CD4-positive, alpha-beta T cell (primary cell): ENCODE data around the gene ZNF831. TPM values are rescaled to one million over a fixed set of nuclear protein-coding genes. Genes with fewer than 3 reads are reported as not detected.

Source experiments
- ATAC-seq: fragments of 200-7000 bp; cut with Tn5 transposase; one replicate; pipeline ENCODE4 v1.10.0; 2022; ENCODE audit warnings: mild to moderate bottlenecking; ENCODE audit not compliant: poor library complexity
- CTCF ChIA-PET: fragments of 350-600 bp; sonication (Branson Sonifier 250); formaldehyde crosslinking; loops from one replicate; lab custom pipeline; 2021; ENCODE audit warnings: antibody characterized with exemption, inconsistent platforms; lab: Charles Lee
- POLR2A ChIA-PET: fragments of 350-600 bp; sonication (Branson Sonifier 250); formaldehyde crosslinking; loops from one replicate; lab custom pipeline; 2021; ENCODE audit warnings: antibody characterized with exemption, inconsistent platforms; lab: Charles Lee
- DNase-seq, 14 experiments: peaks; one replicate each; pipeline ENCODE4 v3.0.0-alpha.2; 2013 to 2020; ENCODE audit warnings: mixed read lengths in 2 of 14
- H3K27ac ChIP-seq, 2 donors: one replicate each; pipeline versions ENCODE4 v1.5.1 to v1.7.0; 2013; ENCODE audit warnings: low read length in 2 of 2, low read depth in 1 of 2, mild to moderate bottlenecking in 1 of 2
- H3K27me3 ChIP-seq, 2 experiments: 1 replicate in 1 of 2; 2 replicates in 1 of 2; pipeline versions ENCODE4 v1.6.1 to v1.7.0; 2013; ENCODE audit warnings: low read length in 2 of 2, control low read depth in 1 of 2, mild to moderate bottlenecking in 1 of 2, moderate library complexity in 1 of 2; ENCODE audit not compliant: insufficient read depth in 2 of 2, control insufficient read depth in 1 of 2
- H3K36me3 ChIP-seq: one replicate; pipeline ENCODE4 v1.6.1; 2013; ENCODE audit warnings: low read length, control low read depth; ENCODE audit not compliant: insufficient read depth
- H3K4me1 ChIP-seq: one replicate; pipeline ENCODE4 v1.6.1; 2013; ENCODE audit warnings: low read length, control low read depth; ENCODE audit not compliant: insufficient read depth
- H3K4me3 ChIP-seq: one replicate; pipeline ENCODE4 v1.5.1; 2013; ENCODE audit warnings: mild to moderate bottlenecking, low read length, moderate library complexity
- H3K9me3 ChIP-seq, 2 experiments: 1 replicate in 1 of 2; 2 replicates in 1 of 2; pipeline versions ENCODE4 v1.6.1 to v1.7.0; 2013; ENCODE audit warnings: low read length in 2 of 2, mild to moderate bottlenecking in 2 of 2, control low read depth in 1 of 2, moderate library complexity in 1 of 2; ENCODE audit not compliant: control insufficient read depth in 1 of 2, insufficient read depth in 1 of 2
- H3K27ac Mint-ChIP-seq: one replicate; pipeline ENCODE4 v1.8.0; 2020; ENCODE audit warnings: mixed read lengths
- H3K27me3 Mint-ChIP-seq: one replicate; pipeline ENCODE4 v1.8.0; 2021; ENCODE audit warnings: mixed read lengths
- H3K36me3 Mint-ChIP-seq: one replicate; pipeline ENCODE4 v1.8.0; 2021; ENCODE audit warnings: low read depth, mixed read lengths
- H3K4me1 Mint-ChIP-seq: one replicate; pipeline ENCODE4 v1.8.0; 2021; ENCODE audit warnings: low read depth, mixed read lengths
- H3K4me3 Mint-ChIP-seq: one replicate; pipeline ENCODE4 v1.8.0; 2020; ENCODE audit warnings: mild to moderate bottlenecking, mixed read lengths
- H3K9me3 Mint-ChIP-seq: one replicate; pipeline ENCODE4 v1.8.0; 2020; ENCODE audit warnings: mixed read lengths
- CTCF ChIP-seq: fragments of 200-600 bp; IDR thresholded peaks from one replicate; pipeline ENCODE4 v1.8.0; 2022; ENCODE audit warnings: antibody characterized with exemption, mild to moderate bottlenecking
- intact Hi-C, 2 experiments: fragments of 100-400 bp; cut with DNase I in 1 of 2; cut with micrococcal nuclease in 1 of 2; formaldehyde crosslinking; loops; one replicate each; pipeline versions ENCODE4 v1.15.1 to v1.9.0; 2023 to 2025; cut with DNase I, micrococcal nuclease
- total RNA-seq, 174 experiments: library from RNA in 2 of 174; stranded (reverse) in 2 of 174; gene quantifications; one replicate each; pipeline ENCODE4 v1.2.3 and lab custom pipeline; 2021 to 2026

ZNF831 gene
- total RNA-seq, 2 experiments from 2014 or later = 24.9 to 25.9 TPM

DNA sequence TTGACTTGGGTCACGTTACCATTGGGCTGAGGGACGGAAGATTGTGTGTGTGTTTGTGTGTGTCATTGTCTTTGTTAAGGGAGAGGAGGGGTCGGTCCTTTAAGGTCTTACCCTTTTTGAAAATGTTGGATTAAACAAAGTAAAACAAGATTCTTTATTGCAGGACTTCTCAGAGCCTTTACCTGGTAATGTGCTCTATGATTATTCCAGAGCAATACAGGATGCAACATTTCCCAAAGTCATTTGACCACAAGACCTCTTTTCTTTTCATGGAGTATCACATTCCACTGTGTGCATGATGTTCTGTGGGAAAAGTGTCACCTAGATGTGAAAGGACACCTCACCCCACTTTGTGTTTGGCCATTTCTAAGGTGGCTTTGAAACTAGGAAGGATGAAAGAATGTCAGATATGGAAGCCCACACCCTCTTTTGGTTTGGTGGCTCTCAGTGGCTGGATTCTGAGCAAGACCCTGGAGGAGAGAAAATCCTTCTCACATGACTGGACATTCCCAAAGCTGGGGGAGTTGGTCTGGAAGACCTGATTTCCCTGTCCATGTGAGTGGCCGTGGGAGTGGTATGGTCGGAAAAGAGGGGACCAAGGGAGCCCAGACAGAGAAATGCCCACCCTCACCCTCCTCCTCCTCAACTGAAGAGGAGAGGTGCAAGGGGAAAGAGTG, 18.2 kb upstream of the ZNF831 start:
- DNase-seq = peak in 1 of 14 experiments; percentile 10
- TF ChIP-seq CTCF = no peak
- Mint-ChIP-seq H3K4me3 (peak overlapping the region; percentile 92), H3K27me3 (no peaks in the 10 kb centered on the region), H3K36me3 (peaks cover 37% of the 10 kb centered on the region), H3K9me3 (peaks cover 3% of the 10 kb centered on the region), H3K27ac (peak overlapping the region; percentile 97), H3K4me1 (peaks cover 67% of the 10 kb centered on the region)
- peaks cover 0 to 4% of the 10 kb centered on the region in 2 experiments for H3K9me3 ChIP-seq
- peaks cover 63% of the 10 kb centered on the region for H3K4me1 ChIP-seq
- H3K4me3 ChIP-seq = peak overlapping the region; percentile 73
- H3K27ac ChIP-seq = peak overlapping the region; percentile 35 to 70
- no peak for ATAC-seq
- intact Hi-C loops = loop anchor here (5.0 kb wide), 4 partner anchors 37 to 838 kb away; partner anchors contain the start of gene RAB22A (in 1 of the 2)
- POLR2A ChIA-PET = interaction anchor here (2.3 to 11.4 kb wide), 7 partner anchors 8 to 113 kb away, joined by 6 to 203 read pairs (median 11); partner anchors contain the start of genes ATP5F1E and ZNF831
- CTCF ChIA-PET = interaction anchor here (0.6 to 2.0 kb wide), 3 partner anchors 14 to 85 kb away, joined by 3 to 11 read pairs (median 3); no protein-coding TSS in a partner anchor
- no peaks in the 10 kb centered on the region for H3K27me3 ChIP-seq
- H3K36me3 ChIP-seq = no peaks in the 10 kb centered on the region

- H3K27me3 Mint-ChIP-seq = no peaks in the 10 kb centered on the region
- POLR2A ChIA-PET = interaction anchor here (0.9 to 11.4 kb wide), 11 partner anchors 9 to 114 kb away, joined by 3 to 203 read pairs (median 10); partner anchors contain the start of genes ATP5F1E and ZNF831
- no peaks in the 10 kb centered on the region for H3K36me3 ChIP-seq
- H3K9me3 Mint-ChIP-seq = peaks cover 3% of the 10 kb centered on the region
- H3K27ac Mint-ChIP-seq = peak overlapping the region; percentile 97
- peaks cover 0 to 4% of the 10 kb centered on the region in 2 experiments for H3K9me3 ChIP-seq
- H3K4me3 ChIP-seq = peak overlapping the region; percentile 73
- CTCF ChIA-PET = interaction anchor here (0.6 to 2.4 kb wide), 8 partner anchors 13 to 86 kb away, joined by 3 to 13 read pairs (median 9); no protein-coding TSS in a partner anchor
- peak overlapping the region; percentile 70 to 81 for H3K27ac ChIP-seq
- peaks cover 37% of the 10 kb centered on the region for H3K36me3 Mint-ChIP-seq
- no peaks in the 10 kb centered on the region for H3K27me3 ChIP-seq
- TF ChIP-seq CTCF = no peak
- intact Hi-C loops = loop anchor here (2.0 to 5.0 kb wide), 6 partner anchors 15 to 839 kb away; partner anchors contain the start of gene RAB22A (in 1 of the 2)
- H3K4me3 Mint-ChIP-seq = peak overlapping the region; percentile 92
- peaks cover 71% of the 10 kb centered on the region for H3K4me1 ChIP-seq
- DNase-seq (peak in 13 of 14 experiments; percentile 50 to 79 (median 63)), ATAC-seq (peak; percentile 50)
- H3K4me1 Mint-ChIP-seq = peaks cover 71% of the 10 kb centered on the region
Observed at GRCh38 chr20:59145924-59146779, 17.5 kb upstream of the ZNF831 start.
